ENCODE data around the gene TMEM59.

DNA sequence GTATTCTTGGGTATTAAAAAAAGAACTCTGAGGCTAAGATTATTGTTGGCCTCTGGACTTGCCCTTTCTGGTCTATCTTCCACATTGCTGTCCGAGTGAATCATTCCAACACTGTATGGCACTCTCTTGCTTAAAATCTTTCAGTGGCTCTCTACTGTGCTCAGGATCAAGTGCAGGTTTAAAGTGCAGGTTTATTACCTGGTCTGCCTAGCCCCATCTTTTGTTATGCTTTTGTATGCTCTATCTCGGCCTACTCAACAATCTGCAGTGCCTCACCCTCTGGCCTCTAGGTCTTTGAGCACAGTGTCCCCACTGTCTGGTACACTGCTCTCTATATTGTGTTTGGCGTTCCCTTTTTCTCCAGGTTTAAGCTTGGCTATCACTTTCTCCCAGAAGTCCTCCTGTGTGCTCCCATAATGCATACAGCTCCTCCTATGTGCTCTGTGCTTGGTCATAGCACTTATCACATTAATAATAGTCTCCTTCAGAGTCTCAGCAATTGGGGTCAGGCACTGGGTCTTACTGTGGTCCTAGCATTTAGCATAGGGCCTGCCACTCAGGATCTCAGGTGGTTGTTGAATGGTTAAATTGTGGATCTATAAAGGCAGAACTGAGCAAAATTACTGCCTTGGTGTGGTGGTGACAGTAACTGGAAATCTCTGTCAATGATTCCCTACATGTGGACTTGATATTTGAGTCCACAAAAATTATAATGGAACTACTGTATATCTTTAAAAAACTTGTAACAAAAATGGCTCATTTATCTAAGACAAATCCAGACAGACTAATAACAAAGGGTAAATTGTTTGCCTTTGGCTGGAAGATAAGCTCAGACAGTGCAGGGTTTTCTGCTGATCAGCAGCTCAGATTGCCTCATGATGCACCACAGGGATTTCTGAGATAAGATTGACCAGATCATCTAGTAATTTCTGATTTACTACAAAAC, 24.4 kb downstream of the TMEM59 start:
- TF ChIP-seq ZNF274 (IDR thresholded peaks at IDR 0.05; ENCODE audit: low read depth, low read length) (no peak), YY1 (IDR thresholded peaks at IDR 0.05; ENCODE audit: insufficient read depth, insufficient read length) (no peak), SUZ12 (IDR thresholded peaks at IDR 0.05; ENCODE audit: extremely low read depth, insufficient read depth, insufficient read length) (no peak)

Measured in NT2/D1 (cell line).